RWPE2 (cell line): ENCODE data around the gene TIGD3.

Experiments used
- ATAC-seq: fragments of 200-7000 bp; cut with Tn5 transposase; 3 replicates; pipeline ENCODE4 v1.9.1; 2021; ENCODE audit warnings: low read depth
- DNase-seq: peaks from one replicate; pipeline ENCODE4 v3.0.0-alpha.2; 2020; ENCODE audit warnings: low spot score
- H3K27ac ChIP-seq: fragments of 450-650 bp; 2 replicates; pipeline ENCODE4 v1.5.1; 2017; ENCODE audit warnings: mild to moderate bottlenecking; ENCODE audit not compliant: poor library complexity, severe bottlenecking
- H3K27me3 ChIP-seq: fragments of 250-450 bp; sonication (Bioruptor Pico); 2 replicates; pipeline ENCODE4 v1.5.1; 2021; ENCODE audit warnings: mild to moderate bottlenecking, moderate library complexity; ENCODE audit not compliant: insufficient read depth, poor library complexity, severe bottlenecking
- H3K36me3 ChIP-seq: fragments of 250-450 bp; sonication (Bioruptor Pico); 2 replicates; pipeline ENCODE4 v1.5.1; 2020; ENCODE audit warnings: low read depth, mild to moderate bottlenecking, moderate library complexity
- H3K4me1 ChIP-seq: fragments of 250-450 bp; sonication (Bioruptor Pico); 2 replicates; pipeline ENCODE4 v1.5.1; 2021; ENCODE audit warnings: mild to moderate bottlenecking, moderate library complexity; ENCODE audit not compliant: insufficient read depth, poor library complexity, severe bottlenecking
- H3K4me3 ChIP-seq: fragments of 250-450 bp; sonication (Bioruptor Pico); 2 replicates; pipeline ENCODE4 v1.5.1; 2021; ENCODE audit warnings: mild to moderate bottlenecking, moderate library complexity; ENCODE audit not compliant: severe bottlenecking
- H3K9me3 ChIP-seq: fragments of 250-450 bp; sonication (Bioruptor Pico); 2 replicates; pipeline ENCODE4 v1.5.1; 2021; ENCODE audit warnings: mild to moderate bottlenecking, moderate library complexity; ENCODE audit not compliant: severe bottlenecking
- TF ChIP-seq, protein P1 (sequence below): fragments of 450-650 bp; IDR thresholded peaks from one replicate; pipeline ENCODE4 v1.5.1; 2017; ENCODE audit warnings: mild to moderate bottlenecking, moderate library complexity; ENCODE audit not compliant: poor library complexity, severe bottlenecking

TIGD3 gene

GRCh38 chr11:65352783-65353182 is 1.8 kb upstream of the TIGD3 start:
- no peak for ATAC-seq
- peaks cover 3% of the 10 kb centered on the region for H3K27me3 ChIP-seq
- TF ChIP-seq, protein P1, sequence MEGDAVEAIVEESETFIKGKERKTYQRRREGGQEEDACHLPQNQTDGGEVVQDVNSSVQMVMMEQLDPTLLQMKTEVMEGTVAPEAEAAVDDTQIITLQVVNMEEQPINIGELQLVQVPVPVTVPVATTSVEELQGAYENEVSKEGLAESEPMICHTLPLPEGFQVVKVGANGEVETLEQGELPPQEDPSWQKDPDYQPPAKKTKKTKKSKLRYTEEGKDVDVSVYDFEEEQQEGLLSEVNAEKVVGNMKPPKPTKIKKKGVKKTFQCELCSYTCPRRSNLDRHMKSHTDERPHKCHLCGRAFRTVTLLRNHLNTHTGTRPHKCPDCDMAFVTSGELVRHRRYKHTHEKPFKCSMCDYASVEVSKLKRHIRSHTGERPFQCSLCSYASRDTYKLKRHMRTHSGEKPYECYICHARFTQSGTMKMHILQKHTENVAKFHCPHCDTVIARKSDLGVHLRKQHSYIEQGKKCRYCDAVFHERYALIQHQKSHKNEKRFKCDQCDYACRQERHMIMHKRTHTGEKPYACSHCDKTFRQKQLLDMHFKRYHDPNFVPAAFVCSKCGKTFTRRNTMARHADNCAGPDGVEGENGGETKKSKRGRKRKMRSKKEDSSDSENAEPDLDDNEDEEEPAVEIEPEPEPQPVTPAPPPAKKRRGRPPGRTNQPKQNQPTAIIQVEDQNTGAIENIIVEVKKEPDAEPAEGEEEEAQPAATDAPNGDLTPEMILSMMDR: peak; percentile 54
- H3K36me3 ChIP-seq: peaks cover 42% of the 10 kb centered on the region
- H3K4me3 ChIP-seq: no peak overlapping the region
- H3K27ac ChIP-seq: no peak overlapping the region
- no peaks in the 10 kb centered on the region for H3K4me1 ChIP-seq
- no peak for DNase-seq
- no peaks in the 10 kb centered on the region for H3K9me3 ChIP-seq

DNA sequence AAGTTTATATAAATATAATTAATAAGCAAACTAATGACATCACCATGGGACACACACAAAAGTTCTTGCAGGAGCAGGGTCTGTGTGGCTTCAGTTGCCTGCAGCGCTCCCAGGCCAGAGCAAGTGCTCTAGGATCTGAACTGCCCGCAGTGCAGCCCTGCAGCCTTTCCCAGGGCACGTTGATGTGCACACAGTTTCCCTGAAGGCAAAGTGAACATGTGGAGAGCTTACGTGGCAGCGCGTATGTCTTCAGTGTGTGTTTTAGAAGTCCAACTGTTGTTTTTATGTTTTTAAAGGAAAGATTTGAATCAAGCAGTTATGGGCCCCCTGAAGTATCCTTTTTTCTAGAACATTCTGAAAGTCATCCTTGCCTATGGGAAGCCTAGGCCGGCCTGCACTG is 1.2 kb upstream of the TIGD3 start:
- Histone ChIP-seq H3K36me3 (peaks cover 36% of the 10 kb centered on the region), H3K4me1 (no peaks in the 10 kb centered on the region), H3K27me3 (peaks cover 3% of the 10 kb centered on the region), H3K9me3 (no peaks in the 10 kb centered on the region), H3K4me3 (no peak overlapping the region), H3K27ac (no peak overlapping the region)
- no peak for DNase-seq
- no peak for ATAC-seq
- TF ChIP-seq, protein P1: no peak

GRCh38 chr11:65353900-65354264 is 669 bp upstream of the TIGD3 start:
- TF ChIP-seq, protein P1: no peak
- no peaks in the 10 kb centered on the region for H3K4me1 ChIP-seq
- H3K27ac ChIP-seq: no peak overlapping the region
- H3K9me3 ChIP-seq: no peaks in the 10 kb centered on the region
- peaks cover 31% of the 10 kb centered on the region for H3K36me3 ChIP-seq
- ATAC-seq (no peak), DNase-seq (no peak)
- peaks cover 3% of the 10 kb centered on the region for H3K27me3 ChIP-seq
- H3K4me3 ChIP-seq: peak overlapping the region; percentile 44

- peak overlapping the region; percentile 44 for H3K4me3 ChIP-seq
- no peak; the same call in 2 of the 3 replicates for ATAC-seq
- peaks cover 24% of the 10 kb centered on the region for H3K36me3 ChIP-seq
- no peaks in the 10 kb centered on the region for H3K4me1 ChIP-seq
- peaks cover 3% of the 10 kb centered on the region for H3K27me3 ChIP-seq
- TF ChIP-seq, protein P1: no peak
- no peak for DNase-seq
- no peaks in the 10 kb centered on the region for H3K9me3 ChIP-seq
- no peak overlapping the region for H3K27ac ChIP-seq
These were observed 643 bp downstream of the TIGD3 start for GRCh38 chr11:65355013-65355775.

GRCh38 chr11:65355776-65356393 is 1.3 kb downstream of the TIGD3 start:
- Histone ChIP-seq H3K27me3 (peaks cover 3% of the 10 kb centered on the region), H3K9me3 (no peaks in the 10 kb centered on the region), H3K36me3 (peaks cover 19% of the 10 kb centered on the region), H3K27ac (no peak overlapping the region), H3K4me1 (no peaks in the 10 kb centered on the region), H3K4me3 (no peak overlapping the region)
- TF ChIP-seq, protein P1: no peak
- no peak for DNase-seq
- no peak for ATAC-seq
